GM23338 (cell line): ENCODE data around the gene C14orf93. TPM values are rescaled to one million over a fixed set of nuclear protein-coding genes. Genes with fewer than 3 reads are reported as not detected.

Source experiments
- ATAC-seq: fragments of 200-7000 bp; cut with Tn5 transposase; 3 replicates; pipeline ENCODE4 v1.9.1; 2020
- DNase-seq: peaks from one replicate; pipeline ENCODE4 v3.0.0-alpha.2; 2015; ENCODE audit warnings: low spot score
- H2AFZ ChIP-seq: fragments of 200-600 bp; sonication (generic); 2 replicates; pipeline ENCODE4 v1.8.0; 2016; ENCODE audit warnings: antibody characterized with exemption, mild to moderate bottlenecking, moderate library complexity
- H3F3A ChIP-seq: fragments of 200-600 bp; sonication (generic); replicated peaks from 2 replicates; pipeline ENCODE4 v1.8.0; 2017; ENCODE audit warnings: antibody characterized with exemption, mixed run types, low read depth
- H3K27ac ChIP-seq: fragments of 200-600 bp; sonication (generic); 2 replicates; pipeline ENCODE4 v1.6.1; 2016; ENCODE audit warnings: low read depth
- H3K27me3 ChIP-seq: fragments of 200-600 bp; sonication (generic); 2 replicates; pipeline ENCODE4 v1.8.0; 2016; ENCODE audit warnings: mild to moderate bottlenecking, mixed run types, moderate library complexity; ENCODE audit not compliant: insufficient read depth
- H3K36me3 ChIP-seq: fragments of 200-600 bp; sonication (generic); 2 replicates; pipeline ENCODE4 v1.8.0; 2016; ENCODE audit warnings: mild to moderate bottlenecking; ENCODE audit not compliant: insufficient read depth
- H3K4me1 ChIP-seq: fragments of 200-600 bp; sonication (generic); 2 replicates; pipeline ENCODE4 v1.8.0; 2016; ENCODE audit warnings: mild to moderate bottlenecking, moderate library complexity; ENCODE audit not compliant: insufficient read depth
- H3K4me2 ChIP-seq: fragments of 200-600 bp; sonication (generic); 2 replicates; pipeline ENCODE4 v1.7.1; 2017; ENCODE audit warnings: mixed run types
- H3K4me3 ChIP-seq: fragments of 200-600 bp; sonication (generic); 2 replicates; pipeline ENCODE4 v1.6.1; 2016; ENCODE audit warnings: mixed run types
- H3K79me2 ChIP-seq: fragments of 200-600 bp; sonication (generic); replicated peaks from 2 replicates; pipeline ENCODE4 v1.8.0; 2017; ENCODE audit warnings: mild to moderate bottlenecking; ENCODE audit not compliant: insufficient read depth
- H3K9me2 ChIP-seq: fragments of 200-600 bp; sonication (generic); 2 replicates; pipeline ENCODE4 v1.8.0; 2017; ENCODE audit not compliant: insufficient read depth
- H4K20me1 ChIP-seq: fragments of 200-600 bp; sonication (generic); replicated peaks from 2 replicates; pipeline ENCODE4 v1.8.0; 2017; ENCODE audit warnings: mild to moderate bottlenecking; ENCODE audit not compliant: insufficient read depth
- H3K27ac Mint-ChIP-seq: 2 replicates; pipeline ENCODE4 v1.8.0; 2020; ENCODE audit warnings: inconsistent platforms, mild to moderate bottlenecking, moderate library complexity, mixed read lengths
- H3K27me3 Mint-ChIP-seq: 3 replicates; pipeline ENCODE4 v1.8.0; 2022; ENCODE audit warnings: low read depth, mild to moderate bottlenecking, moderate library complexity, mixed read lengths, inconsistent platforms; ENCODE audit not compliant: insufficient read depth, poor library complexity
- H3K36me3 Mint-ChIP-seq: 3 replicates; pipeline ENCODE4 v1.8.0; 2021; ENCODE audit warnings: low read depth, mild to moderate bottlenecking, inconsistent platforms, moderate library complexity, mixed read lengths
- H3K4me1 Mint-ChIP-seq: 3 replicates; pipeline ENCODE4 v1.8.0; 2020; ENCODE audit warnings: mild to moderate bottlenecking, inconsistent platforms, mixed read lengths
- H3K4me3 Mint-ChIP-seq: 3 replicates; pipeline ENCODE4 v1.8.0; 2021; ENCODE audit warnings: moderate library complexity, mild to moderate bottlenecking, inconsistent platforms, mixed read lengths
- H3K9me3 Mint-ChIP-seq: 3 replicates; pipeline ENCODE4 v1.8.0; 2020; ENCODE audit warnings: moderate library complexity, mild to moderate bottlenecking, inconsistent platforms, mixed read lengths
- CREB1 ChIP-seq: fragments of 250-450 bp; sonication (Bioruptor Pico); IDR thresholded peaks from 2 replicates; pipeline ENCODE4 v1.5.0; 2020; ENCODE audit warnings: low read depth, mild to moderate bottlenecking, moderate library complexity
- EZH2 ChIP-seq: fragments of 200-600 bp; sonication (generic); IDR thresholded peaks from one replicate; pipeline ENCODE4 v1.8.0; 2017; ENCODE audit warnings: antibody characterized with exemption, mild to moderate bottlenecking, low read depth; ENCODE audit not compliant: unreplicated experiment
- JUNB ChIP-seq: IDR thresholded peaks from one replicate; pipeline ENCODE4 v1.6.1; 2016; ENCODE audit warnings: antibody characterized with exemption; ENCODE audit not compliant: unreplicated experiment
- NANOG ChIP-seq: IDR thresholded peaks from 2 replicates; pipeline ENCODE4 v1.6.1; 2016; ENCODE audit warnings: antibody characterized with exemption, borderline replicate concordance
- STAT1 ChIP-seq: IDR thresholded peaks from one replicate; pipeline ENCODE4 v1.6.1; 2016; ENCODE audit warnings: antibody characterized with exemption; ENCODE audit not compliant: unreplicated experiment
- ZNF114 ChIP-seq: fragments of 250-450 bp; sonication (Bioruptor Pico); IDR thresholded peaks from 2 replicates; pipeline ENCODE4 v1.5.0; 2020; ENCODE audit warnings: mild to moderate bottlenecking, moderate library complexity
- ZNF331 ChIP-seq: fragments of 250-450 bp; sonication (Bioruptor Pico); IDR thresholded peaks from 2 replicates; pipeline ENCODE4 v1.5.0; 2020; ENCODE audit warnings: low read depth, mild to moderate bottlenecking, moderate library complexity
- polyA plus RNA-seq: library from polyadenylated mRNA; unstranded; fragments of >200 nt; fragmentation: Nextera tagmentation; extraction: Ambion mirVana; gene quantifications from 2 replicates; pipeline ENCODE4 v1.2.1, GENCODE V29; 2016
- total RNA-seq: library from RNA; depleted of rRNA; stranded (reverse); fragments of >200 nt; shearing (Covaris generic); gene quantifications from 2 replicates; pipeline ENCODE4 v1.2.3, GENCODE V29; 2014
- TF ChIP-seq, protein P1 (sequence below): fragments of 250-450 bp; sonication (Bioruptor Pico); IDR thresholded peaks from 2 replicates; pipeline ENCODE4 v1.5.0; 2020; ENCODE audit warnings: mild to moderate bottlenecking, moderate library complexity
- TF ChIP-seq, protein P2 (sequence below), 2 experiments: fragments of 200-600 bp in 1 of 2; sonication (generic) in 1 of 2; conservative IDR thresholded peaks; 2 replicates each; pipeline versions ENCODE4 v1.5.1 to v1.6.1; 2016 to 2017; ENCODE audit warnings: antibody characterized with exemption in 2 of 2, low read depth in 2 of 2, mild to moderate bottlenecking in 2 of 2, moderate library complexity in 1 of 2
- TF ChIP-seq, protein P3 (sequence below): IDR thresholded peaks from one replicate; pipeline ENCODE4 v1.6.1; 2018; ENCODE audit warnings: antibody characterized with exemption; ENCODE audit not compliant: unreplicated experiment

The C14orf93 gene
- total and polyA plus RNA-seq, 2 experiments from 2014 or later = 3.5 to 11.7 TPM

DNA sequence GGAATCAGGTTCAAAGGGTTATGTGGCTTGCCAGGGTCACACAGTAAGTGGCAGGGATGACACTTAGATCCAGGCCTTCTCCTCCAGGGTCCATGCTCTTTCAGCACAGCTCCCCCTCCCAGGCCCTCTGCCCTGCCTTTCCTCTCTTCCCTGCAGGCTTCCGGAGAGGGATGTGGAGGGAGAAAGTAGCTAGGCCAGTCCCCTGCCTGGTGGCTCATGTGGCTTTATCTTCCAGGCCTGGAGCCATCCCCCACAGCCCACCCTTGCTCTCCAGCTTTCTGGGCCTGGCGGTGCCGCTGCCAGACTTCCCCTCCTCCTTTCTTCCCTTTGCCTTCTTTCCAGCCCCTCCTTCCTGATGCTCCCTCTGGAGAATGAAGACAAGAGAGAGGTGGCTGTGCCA, 33.8 kb upstream of the C14orf93 start (continued):
- TF ChIP-seq, protein P1, sequence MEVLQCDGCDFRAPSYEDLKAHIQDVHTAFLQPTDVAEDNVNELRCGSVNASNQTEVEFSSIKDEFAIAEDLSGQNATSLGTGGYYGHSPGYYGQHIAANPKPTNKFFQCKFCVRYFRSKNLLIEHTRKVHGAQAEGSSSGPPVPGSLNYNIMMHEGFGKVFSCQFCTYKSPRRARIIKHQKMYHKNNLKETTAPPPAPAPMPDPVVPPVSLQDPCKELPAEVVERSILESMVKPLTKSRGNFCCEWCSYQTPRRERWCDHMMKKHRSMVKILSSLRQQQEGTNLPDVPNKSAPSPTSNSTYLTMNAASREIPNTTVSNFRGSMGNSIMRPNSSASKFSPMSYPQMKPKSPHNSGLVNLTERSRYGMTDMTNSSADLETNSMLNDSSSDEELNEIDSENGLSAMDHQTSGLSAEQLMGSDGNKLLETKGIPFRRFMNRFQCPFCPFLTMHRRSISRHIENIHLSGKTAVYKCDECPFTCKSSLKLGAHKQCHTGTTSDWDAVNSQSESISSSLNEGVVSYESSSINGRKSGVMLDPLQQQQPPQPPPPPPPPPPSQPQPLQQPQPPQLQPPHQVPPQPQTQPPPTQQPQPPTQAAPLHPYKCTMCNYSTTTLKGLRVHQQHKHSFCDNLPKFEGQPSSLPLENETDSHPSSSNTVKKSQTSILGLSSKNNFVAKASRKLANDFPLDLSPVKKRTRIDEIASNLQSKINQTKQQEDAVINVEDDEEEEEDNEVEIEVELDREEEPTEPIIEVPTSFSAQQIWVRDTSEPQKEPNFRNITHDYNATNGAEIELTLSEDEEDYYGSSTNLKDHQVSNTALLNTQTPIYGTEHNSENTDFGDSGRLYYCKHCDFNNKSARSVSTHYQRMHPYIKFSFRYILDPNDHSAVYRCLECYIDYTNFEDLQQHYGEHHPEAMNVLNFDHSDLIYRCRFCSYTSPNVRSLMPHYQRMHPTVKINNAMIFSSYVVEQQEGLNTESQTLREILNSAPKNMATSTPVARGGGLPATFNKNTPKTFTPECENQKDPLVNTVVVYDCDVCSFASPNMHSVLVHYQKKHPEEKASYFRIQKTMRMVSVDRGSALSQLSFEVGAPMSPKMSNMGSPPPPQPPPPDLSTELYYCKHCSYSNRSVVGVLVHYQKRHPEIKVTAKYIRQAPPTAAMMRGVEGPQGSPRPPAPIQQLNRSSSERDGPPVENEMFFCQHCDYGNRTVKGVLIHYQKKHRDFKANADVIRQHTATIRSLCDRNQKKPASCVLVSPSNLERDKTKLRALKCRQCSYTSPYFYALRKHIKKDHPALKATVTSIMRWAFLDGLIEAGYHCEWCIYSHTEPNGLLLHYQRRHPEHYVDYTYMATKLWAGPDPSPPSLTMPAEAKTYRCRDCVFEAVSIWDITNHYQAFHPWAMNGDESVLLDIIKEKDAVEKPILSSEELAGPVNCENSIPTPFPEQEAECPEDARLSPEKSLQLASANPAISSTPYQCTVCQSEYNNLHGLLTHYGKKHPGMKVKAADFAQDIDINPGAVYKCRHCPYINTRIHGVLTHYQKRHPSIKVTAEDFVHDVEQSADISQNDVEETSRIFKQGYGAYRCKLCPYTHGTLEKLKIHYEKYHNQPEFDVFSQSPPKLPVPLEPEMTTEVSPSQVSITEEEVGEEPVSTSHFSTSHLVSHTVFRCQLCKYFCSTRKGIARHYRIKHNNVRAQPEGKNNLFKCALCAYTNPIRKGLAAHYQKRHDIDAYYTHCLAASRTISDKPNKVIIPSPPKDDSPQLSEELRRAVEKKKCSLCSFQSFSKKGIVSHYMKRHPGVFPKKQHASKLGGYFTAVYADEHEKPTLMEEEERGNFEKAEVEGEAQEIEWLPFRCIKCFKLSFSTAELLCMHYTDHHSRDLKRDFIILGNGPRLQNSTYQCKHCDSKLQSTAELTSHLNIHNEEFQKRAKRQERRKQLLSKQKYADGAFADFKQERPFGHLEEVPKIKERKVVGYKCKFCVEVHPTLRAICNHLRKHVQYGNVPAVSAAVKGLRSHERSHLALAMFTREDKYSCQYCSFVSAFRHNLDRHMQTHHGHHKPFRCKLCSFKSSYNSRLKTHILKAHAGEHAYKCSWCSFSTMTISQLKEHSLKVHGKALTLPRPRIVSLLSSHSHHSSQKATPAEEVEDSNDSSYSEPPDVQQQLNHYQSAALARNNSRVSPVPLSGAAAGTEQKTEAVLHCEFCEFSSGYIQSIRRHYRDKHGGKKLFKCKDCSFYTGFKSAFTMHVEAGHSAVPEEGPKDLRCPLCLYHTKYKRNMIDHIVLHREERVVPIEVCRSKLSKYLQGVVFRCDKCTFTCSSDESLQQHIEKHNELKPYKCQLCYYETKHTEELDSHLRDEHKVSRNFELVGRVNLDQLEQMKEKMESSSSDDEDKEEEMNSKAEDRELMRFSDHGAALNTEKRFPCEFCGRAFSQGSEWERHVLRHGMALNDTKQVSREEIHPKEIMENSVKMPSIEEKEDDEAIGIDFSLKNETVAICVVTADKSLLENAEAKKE = no peak
- TF ChIP-seq NANOG (no peak), STAT1 (no peak), ZNF331 (CRISPR knock-in tag) (no peak), JUNB (no peak), CREB1 (CRISPR knock-in tag) (no peak)
- TF ChIP-seq, protein P2, sequence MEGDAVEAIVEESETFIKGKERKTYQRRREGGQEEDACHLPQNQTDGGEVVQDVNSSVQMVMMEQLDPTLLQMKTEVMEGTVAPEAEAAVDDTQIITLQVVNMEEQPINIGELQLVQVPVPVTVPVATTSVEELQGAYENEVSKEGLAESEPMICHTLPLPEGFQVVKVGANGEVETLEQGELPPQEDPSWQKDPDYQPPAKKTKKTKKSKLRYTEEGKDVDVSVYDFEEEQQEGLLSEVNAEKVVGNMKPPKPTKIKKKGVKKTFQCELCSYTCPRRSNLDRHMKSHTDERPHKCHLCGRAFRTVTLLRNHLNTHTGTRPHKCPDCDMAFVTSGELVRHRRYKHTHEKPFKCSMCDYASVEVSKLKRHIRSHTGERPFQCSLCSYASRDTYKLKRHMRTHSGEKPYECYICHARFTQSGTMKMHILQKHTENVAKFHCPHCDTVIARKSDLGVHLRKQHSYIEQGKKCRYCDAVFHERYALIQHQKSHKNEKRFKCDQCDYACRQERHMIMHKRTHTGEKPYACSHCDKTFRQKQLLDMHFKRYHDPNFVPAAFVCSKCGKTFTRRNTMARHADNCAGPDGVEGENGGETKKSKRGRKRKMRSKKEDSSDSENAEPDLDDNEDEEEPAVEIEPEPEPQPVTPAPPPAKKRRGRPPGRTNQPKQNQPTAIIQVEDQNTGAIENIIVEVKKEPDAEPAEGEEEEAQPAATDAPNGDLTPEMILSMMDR (conservative IDR thresholded peaks at IDR 0.05; ENCODE audit: low read depth in 2 of 2) = no peak

DNA sequence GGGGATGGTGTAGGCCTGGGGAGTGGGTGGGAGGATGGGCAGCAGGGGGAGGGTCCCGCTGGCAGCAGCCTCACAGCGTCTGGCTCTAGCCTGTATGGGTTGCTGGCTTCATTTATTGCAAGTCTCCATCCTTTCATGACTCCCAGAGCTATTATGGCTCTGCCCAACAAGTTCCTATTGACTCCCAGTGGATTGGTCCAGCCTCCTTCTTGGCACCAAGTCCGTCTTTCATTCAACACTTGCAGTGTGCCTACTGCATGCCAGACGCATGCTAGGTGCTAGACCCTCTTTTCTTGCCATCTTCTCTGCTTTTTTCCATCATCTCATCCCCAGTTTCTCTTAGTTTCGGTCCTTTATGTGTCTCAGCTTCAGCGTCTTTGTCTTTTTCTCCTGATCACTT, 33.2 kb upstream of the C14orf93 start:
- Histone ChIP-seq H3K36me3 (no peaks in the 10 kb centered on the region), H3K9me2 (no peaks in the 10 kb centered on the region), H2AFZ (no peak overlapping the region), H3K4me3 (no peak overlapping the region), H3K4me1 (no peaks in the 10 kb centered on the region), H4K20me1 (no peaks in the 10 kb centered on the region), H3K79me2 (no peaks in the 10 kb centered on the region), H3K27ac (no peak overlapping the region), H3F3A (no peaks in the 10 kb centered on the region), H3K4me2 (no peak overlapping the region), H3K27me3 (no peaks in the 10 kb centered on the region)
- no peaks in the 10 kb centered on the region; the same call in 2 of the 3 replicates for H3K9me3 Mint-ChIP-seq
- H3K4me1 Mint-ChIP-seq = peaks cover 20% of the 10 kb centered on the region
- DNase-seq (no peak), ATAC-seq (no peak)
- H3K36me3 Mint-ChIP-seq = peaks cover 5% of the 10 kb centered on the region
- H3K4me3 Mint-ChIP-seq = no peak overlapping the region
- TF ChIP-seq, protein P3, sequence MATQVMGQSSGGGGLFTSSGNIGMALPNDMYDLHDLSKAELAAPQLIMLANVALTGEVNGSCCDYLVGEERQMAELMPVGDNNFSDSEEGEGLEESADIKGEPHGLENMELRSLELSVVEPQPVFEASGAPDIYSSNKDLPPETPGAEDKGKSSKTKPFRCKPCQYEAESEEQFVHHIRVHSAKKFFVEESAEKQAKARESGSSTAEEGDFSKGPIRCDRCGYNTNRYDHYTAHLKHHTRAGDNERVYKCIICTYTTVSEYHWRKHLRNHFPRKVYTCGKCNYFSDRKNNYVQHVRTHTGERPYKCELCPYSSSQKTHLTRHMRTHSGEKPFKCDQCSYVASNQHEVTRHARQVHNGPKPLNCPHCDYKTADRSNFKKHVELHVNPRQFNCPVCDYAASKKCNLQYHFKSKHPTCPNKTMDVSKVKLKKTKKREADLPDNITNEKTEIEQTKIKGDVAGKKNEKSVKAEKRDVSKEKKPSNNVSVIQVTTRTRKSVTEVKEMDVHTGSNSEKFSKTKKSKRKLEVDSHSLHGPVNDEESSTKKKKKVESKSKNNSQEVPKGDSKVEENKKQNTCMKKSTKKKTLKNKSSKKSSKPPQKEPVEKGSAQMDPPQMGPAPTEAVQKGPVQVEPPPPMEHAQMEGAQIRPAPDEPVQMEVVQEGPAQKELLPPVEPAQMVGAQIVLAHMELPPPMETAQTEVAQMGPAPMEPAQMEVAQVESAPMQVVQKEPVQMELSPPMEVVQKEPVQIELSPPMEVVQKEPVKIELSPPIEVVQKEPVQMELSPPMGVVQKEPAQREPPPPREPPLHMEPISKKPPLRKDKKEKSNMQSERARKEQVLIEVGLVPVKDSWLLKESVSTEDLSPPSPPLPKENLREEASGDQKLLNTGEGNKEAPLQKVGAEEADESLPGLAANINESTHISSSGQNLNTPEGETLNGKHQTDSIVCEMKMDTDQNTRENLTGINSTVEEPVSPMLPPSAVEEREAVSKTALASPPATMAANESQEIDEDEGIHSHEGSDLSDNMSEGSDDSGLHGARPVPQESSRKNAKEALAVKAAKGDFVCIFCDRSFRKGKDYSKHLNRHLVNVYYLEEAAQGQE = no peak
- TF ChIP-seq EZH2 (no peak), STAT1 (no peak), ZNF114 (CRISPR knock-in tag) (no peak), JUNB (no peak), NANOG (no peak)
- TF ChIP-seq, protein P2 (conservative IDR thresholded peaks at IDR 0.05; ENCODE audit: low read depth in 2 of 2) = no peak
- no peak overlapping the region for H3K27ac Mint-ChIP-seq
- peaks cover 17% of the 10 kb centered on the region for H3K27me3 Mint-ChIP-seq
